GM23338 (cell line): Measurements from ENCODE around the gene CHN2.

Experiments used
- CREB1 ChIP-seq: fragments of 250-450 bp; sonication (Bioruptor Pico); IDR thresholded peaks from 2 replicates; pipeline ENCODE4 v1.5.0; 2020; ENCODE audit warnings: low read depth, mild to moderate bottlenecking, moderate library complexity
- CTCF ChIP-seq, 2 experiments: fragments of 200-600 bp in 1 of 2; sonication (generic) in 1 of 2; conservative IDR thresholded peaks; 2 replicates each; pipeline versions ENCODE4 v1.5.1 to v1.6.1; 2016 to 2017; ENCODE audit warnings: antibody characterized with exemption in 2 of 2, low read depth in 2 of 2, mild to moderate bottlenecking in 2 of 2, moderate library complexity in 1 of 2
- ETS1 ChIP-seq: IDR thresholded peaks from 2 replicates; pipeline ENCODE4 v1.6.1; 2016; ENCODE audit warnings: antibody characterized with exemption
- EZH2 ChIP-seq: fragments of 200-600 bp; sonication (generic); IDR thresholded peaks from one replicate; pipeline ENCODE4 v1.8.0; 2017; ENCODE audit warnings: antibody characterized with exemption, mild to moderate bottlenecking, low read depth; ENCODE audit not compliant: unreplicated experiment
- EZH2phosphoT487 ChIP-seq: fragments of 200-600 bp; sonication (generic); IDR thresholded peaks from one replicate; pipeline ENCODE4 v1.8.1; 2018; ENCODE audit warnings: antibody characterized with exemption; ENCODE audit not compliant: unreplicated experiment
- JUNB ChIP-seq: IDR thresholded peaks from one replicate; pipeline ENCODE4 v1.6.1; 2016; ENCODE audit warnings: antibody characterized with exemption; ENCODE audit not compliant: unreplicated experiment
- POLR2AphosphoS5 ChIP-seq: IDR thresholded peaks from 2 replicates; pipeline ENCODE4 v1.6.1; 2016; ENCODE audit warnings: antibody characterized with exemption, low read depth
- REST ChIP-seq: IDR thresholded peaks from one replicate; pipeline ENCODE4 v1.6.1; 2018; ENCODE audit warnings: antibody characterized with exemption; ENCODE audit not compliant: unreplicated experiment

- TF ChIP-seq CTCF (conservative IDR thresholded peaks at IDR 0.05; ENCODE audit: low read depth in 2 of 2) (no peak), EZH2phosphoT487 (no peak), EZH2 (no peak), POLR2AphosphoS5 (no peak), JUNB (no peak), REST (no peak), ETS1 (no peak), CREB1 (CRISPR knock-in tag) (no peak)
Observed at GRCh38 chr7:29454899-29455451, 260.4 kb downstream of the CHN2 start.
